ENCODE data around the gene SEL1L. TPM values are rescaled to one million over a fixed set of nuclear protein-coding genes. Genes with fewer than 3 reads are reported as not detected.

SEL1L gene
- total and polyA plus RNA-seq, 2 donors (not counting 3 experiments of a cell fraction or from before 2014, with no cell fraction given) = 15.0 to 95.0 TPM

GRCh38 chr14:81423504-81423903 is 110.1 kb downstream of the SEL1L start:
- dilution Hi-C loops (cut with MboI; ENCODE audit: extremely low pct_ligation_motif_present, low sequenced_read_pairs) = no loop called here
- no peak overlapping the region for H3K9ac ChIP-seq (replicated peaks; ENCODE audit: extremely low read depth, insufficient read depth, low read length)
- ChIA-PET CTCF (no interaction called here), POLR2A (no interaction called here)
- no TSS peak for BruUV-seq (replicated peaks)
- H4K20me1 ChIP-seq (replicated peaks; ENCODE audit: control insufficient read depth, extremely low read depth, insufficient read depth, low read length) = no peaks in the 10 kb centered on the region
- no peaks in the 10 kb centered on the region for H3K9me1 ChIP-seq (replicated peaks; ENCODE audit: control insufficient read depth, extremely low read depth, insufficient read depth, low read length)
- H3K4me2 ChIP-seq (ENCODE audit: insufficient read depth, low read length) = no peak overlapping the region
- FAIRE-seq = no peak
- intact Hi-C loops (cut with micrococcal nuclease) = no loop called here
- H2AFZ ChIP-seq (ENCODE audit: low read depth, low read length) = no peak overlapping the region
- no peaks in the 10 kb centered on the region for H3K9me3 ChIP-seq (replicated peaks; ENCODE audit: control insufficient read depth, insufficient read depth, low read length)
- no peak for TF ChIP-seq EZH2 (IDR thresholded peaks at IDR 0.05; ENCODE audit: borderline replicate concordance, low read depth, low read length, severe bottlenecking)
- no peak for TF ChIP-seq JUN (IDR thresholded peaks at IDR 0.05; ENCODE audit: borderline replicate concordance, insufficient read depth, insufficient read length, low read depth)
- no peak for TF ChIP-seq POLR2A (IDR thresholded peaks at IDR 0.05; ENCODE audit: low read depth, low read length)
- TF ChIP-seq POLR2AphosphoS5 (IDR thresholded peaks at IDR 0.05; ENCODE audit: insufficient read depth, low read depth, low read length) = no peak
- TF ChIP-seq FOS (IDR thresholded peaks at IDR 0.05; ENCODE audit: borderline replicate concordance, insufficient read depth, low read length) = no peak
- no peak for TF ChIP-seq CTCF (IDR thresholded peaks at IDR 0.05; ENCODE audit: extremely low read depth in 1 of 2, insufficient read depth in 1 of 2, low read depth in 1 of 2, low read length in 2 of 2)
- TF ChIP-seq MAX (IDR thresholded peaks at IDR 0.05; ENCODE audit: insufficient read depth, insufficient read length) = no peak
- no peak for TF ChIP-seq GATA2 (IDR thresholded peaks at IDR 0.05; ENCODE audit: insufficient read depth, insufficient read length, low read depth, low read length)
- TF ChIP-seq MYC (IDR thresholded peaks at IDR 0.05; ENCODE audit: low read depth, low read length) = no peak
- DNase-seq (ENCODE audit: low read depth, low spot score) = no peak
- H3K4me3 ChIP-seq (replicated peaks in 1 of 3; ENCODE audit: insufficient read depth in 1 of 3, low read depth in 1 of 3, low read length in 3 of 3) = no peak overlapping the region
- H3K4me1 ChIP-seq (ENCODE audit: control insufficient read depth, extremely low read depth, insufficient read depth, low read length) = no peaks in the 10 kb centered on the region
- no peaks in the 10 kb centered on the region for H3K27me3 ChIP-seq (ENCODE audit: control insufficient read depth in 2 of 2, insufficient read depth in 2 of 2, low read length in 2 of 2)
- no peaks in the 10 kb centered on the region for H3K79me2 ChIP-seq (ENCODE audit: control insufficient read depth, insufficient read depth, low read length)
- H3K36me3 ChIP-seq (ENCODE audit: control insufficient read depth in 2 of 2, extremely low read depth in 1 of 2, insufficient read depth in 2 of 2, low read length in 2 of 2) = no peaks in the 10 kb centered on the region
- no peak overlapping the region for H3K27ac ChIP-seq (ENCODE audit: insufficient read depth, low read depth, low read length)

Other genes with a start within 250 kb of the SEL1L start
- not detected in 2 replicates for gene STON2, start 133.5 kb downstream of the SEL1L start, total RNA-seq
- not detected in 2 replicates for gene STON2, start 133.5 kb downstream of the SEL1L start, polyA plus RNA-seq

Data from endothelial cell of umbilical vein (primary cell).